NT2/D1 (cell line): ENCODE data around the gene RBM38.

Experiments used
- SUZ12 ChIP-seq: IDR thresholded peaks from 2 replicates; pipeline ENCODE4 v1.6.1; 2011; ENCODE audit not compliant: insufficient read length, insufficient read depth; ENCODE audit errors: extremely low read depth
- YY1 ChIP-seq: IDR thresholded peaks from 2 replicates; pipeline ENCODE4 v1.6.1; 2011; ENCODE audit not compliant: insufficient read length, insufficient read depth

DNA sequence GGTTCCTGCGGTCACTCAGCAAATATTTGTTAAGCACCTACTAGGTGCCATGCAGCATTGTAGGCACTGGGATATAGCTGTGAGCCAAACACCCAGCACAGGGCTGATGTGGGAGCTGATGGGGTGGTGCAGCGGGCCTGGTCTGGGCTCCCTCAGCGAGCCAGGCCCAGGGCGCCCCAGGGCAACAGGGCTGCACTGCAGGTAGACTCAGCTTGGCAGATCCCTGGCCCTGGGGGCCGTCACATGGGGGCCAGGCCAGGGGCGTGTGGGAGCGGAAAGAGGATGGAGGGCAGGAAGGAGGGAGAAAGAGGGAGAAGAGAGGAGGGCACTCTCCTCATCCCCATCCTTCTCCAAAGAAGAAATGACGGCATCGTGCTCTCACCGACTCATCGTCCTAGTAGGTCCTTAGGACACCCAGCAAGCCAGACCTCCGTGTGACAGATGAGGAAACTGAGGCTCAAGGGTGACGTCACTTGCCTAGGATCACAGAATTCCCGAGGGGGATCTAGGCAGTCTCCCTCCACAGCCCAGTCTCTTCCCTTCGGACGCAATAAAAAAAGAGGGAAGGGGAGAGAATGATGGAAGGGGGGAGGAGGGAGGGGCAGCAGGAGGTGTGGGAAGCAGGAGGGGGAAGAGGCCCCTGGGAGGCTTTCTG is 53.3 kb downstream of the RBM38 start:
- TF ChIP-seq SUZ12 = no peak
- TF ChIP-seq YY1 = no peak
